Uterus (tissue), 4 donors: ENCODE measurements around the gene TUT4. TPM values are rescaled to one million over a fixed set of nuclear protein-coding genes. Genes with fewer than 3 reads are reported as not detected.

Experiments
- DNase-seq, 2 donors: peaks; one replicate each; pipeline ENCODE4 v3.0.0-alpha.2; 2019 to 2020
- H3K27ac ChIP-seq, 2 donors: fragments of 200-600 bp; sonication (generic); 1 replicate in 1 of 2; 2 replicates in 1 of 2; pipeline ENCODE4 v1.5.1; 2016 to 2018
- H3K27me3 ChIP-seq, 2 donors: fragments of 200-600 bp; sonication (generic); one replicate each; pipeline ENCODE4 v1.5.1; 2018 to 2019; ENCODE audit warnings: control low read depth in 1 of 2
- H3K36me3 ChIP-seq, 2 donors: fragments of 200-600 bp; sonication (generic); one replicate each; pipeline ENCODE4 v1.5.1; 2019; ENCODE audit warnings: control low read depth in 1 of 2
- H3K4me1 ChIP-seq, 2 donors: fragments of 200-600 bp; sonication (generic); one replicate each; pipeline ENCODE4 v1.5.1; 2018 to 2019; ENCODE audit warnings: control low read depth in 1 of 2
- H3K4me3 ChIP-seq, 2 donors: fragments of 200-600 bp; sonication (generic); 1 replicate in 1 of 2; 2 replicates in 1 of 2; pipeline ENCODE4 v1.5.1; 2018 to 2019; ENCODE audit warnings: mild to moderate bottlenecking in 1 of 2
- H3K9me3 ChIP-seq, 2 donors: fragments of 200-600 bp; sonication (generic); one replicate each; pipeline ENCODE4 v1.5.1; 2019; ENCODE audit warnings: control low read depth in 1 of 2
- POLR2A ChIP-seq, 2 donors: fragments of 450-650 bp; IDR thresholded peaks; one replicate each; pipeline ENCODE4 v1.6.1; 2016; ENCODE audit warnings: antibody characterized with exemption in 2 of 2, mild to moderate bottlenecking in 1 of 2, moderate library complexity in 1 of 2
- intact Hi-C: fragments of 100-400 bp; cut with DNase I; formaldehyde crosslinking; loops from one replicate; pipeline ENCODE4 v1.15.1; 2023; ENCODE audit warnings: low total_unique reads
- total RNA-seq, 4 donors: library from RNA; depleted of rRNA in 3 of 4; stranded (reverse); fragments of >200 nt in 3 of 4; gene quantifications; one replicate each; pipeline versions ENCODE4 v1.1.0 to v1.2.4, GENCODE V29; 2014 to 2023
- TF ChIP-seq, protein P1 (sequence below), 4 experiments: fragments of 200-600 bp in 2 of 4; fragments of 450-650 bp in 2 of 4; sonication (generic) in 2 of 4; IDR thresholded peaks; one replicate each; pipeline ENCODE4 v1.5.1; 2016 to 2019; ENCODE audit warnings: antibody characterized with exemption in 4 of 4, mild to moderate bottlenecking in 2 of 4, moderate library complexity in 1 of 4
- donor health status: DM: yes; HTN: yes; CAD: no.

The TUT4 gene
- total RNA-seq, 4 donors from 2014 or later: 105 to 138 (median 127) TPM

DNA sequence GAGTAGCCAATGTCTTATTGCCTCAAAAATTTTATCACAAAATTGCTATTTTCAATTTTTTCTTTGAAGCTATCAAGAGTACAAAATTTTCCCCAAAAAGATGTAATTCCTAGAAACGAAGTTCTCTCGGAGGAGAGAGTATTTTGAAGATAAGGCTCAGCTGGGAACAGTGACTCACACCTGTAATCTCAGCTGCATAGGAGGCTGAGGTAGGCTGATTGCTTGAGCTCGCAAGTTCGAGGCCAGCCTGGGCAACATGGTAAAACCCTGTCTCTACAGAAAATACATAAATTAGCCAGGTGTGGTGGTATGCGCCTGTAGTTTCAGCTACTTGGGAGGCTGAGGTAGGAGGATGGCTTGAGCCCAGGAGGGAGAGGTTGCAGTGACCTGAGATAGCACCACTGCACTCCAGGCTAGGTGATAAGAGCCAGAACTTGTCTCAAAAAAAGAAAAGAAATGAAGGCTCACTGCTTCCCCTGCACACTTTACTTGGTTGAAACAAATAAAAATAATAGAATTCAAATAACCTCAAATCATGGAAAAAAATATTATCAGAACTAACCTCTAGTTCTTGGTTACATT is 22.2 kb downstream of the TUT4 start:
- H3K36me3 ChIP-seq: no peaks in the 10 kb centered on the region
- H3K4me1 ChIP-seq: no peaks in the 10 kb centered on the region
- no peak overlapping the region for H3K27ac ChIP-seq
- H3K9me3 ChIP-seq: no peaks in the 10 kb centered on the region
- intact Hi-C loops: no loop called here
- no peak overlapping the region for H3K4me3 ChIP-seq
- TF ChIP-seq POLR2A (IDR thresholded peaks at IDR 0.05): no peak
- TF ChIP-seq, protein P1, sequence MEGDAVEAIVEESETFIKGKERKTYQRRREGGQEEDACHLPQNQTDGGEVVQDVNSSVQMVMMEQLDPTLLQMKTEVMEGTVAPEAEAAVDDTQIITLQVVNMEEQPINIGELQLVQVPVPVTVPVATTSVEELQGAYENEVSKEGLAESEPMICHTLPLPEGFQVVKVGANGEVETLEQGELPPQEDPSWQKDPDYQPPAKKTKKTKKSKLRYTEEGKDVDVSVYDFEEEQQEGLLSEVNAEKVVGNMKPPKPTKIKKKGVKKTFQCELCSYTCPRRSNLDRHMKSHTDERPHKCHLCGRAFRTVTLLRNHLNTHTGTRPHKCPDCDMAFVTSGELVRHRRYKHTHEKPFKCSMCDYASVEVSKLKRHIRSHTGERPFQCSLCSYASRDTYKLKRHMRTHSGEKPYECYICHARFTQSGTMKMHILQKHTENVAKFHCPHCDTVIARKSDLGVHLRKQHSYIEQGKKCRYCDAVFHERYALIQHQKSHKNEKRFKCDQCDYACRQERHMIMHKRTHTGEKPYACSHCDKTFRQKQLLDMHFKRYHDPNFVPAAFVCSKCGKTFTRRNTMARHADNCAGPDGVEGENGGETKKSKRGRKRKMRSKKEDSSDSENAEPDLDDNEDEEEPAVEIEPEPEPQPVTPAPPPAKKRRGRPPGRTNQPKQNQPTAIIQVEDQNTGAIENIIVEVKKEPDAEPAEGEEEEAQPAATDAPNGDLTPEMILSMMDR (IDR thresholded peaks at IDR 0.05): no peak
- H3K27me3 ChIP-seq: no peaks in the 10 kb centered on the region
- no peak for DNase-seq

DNA sequence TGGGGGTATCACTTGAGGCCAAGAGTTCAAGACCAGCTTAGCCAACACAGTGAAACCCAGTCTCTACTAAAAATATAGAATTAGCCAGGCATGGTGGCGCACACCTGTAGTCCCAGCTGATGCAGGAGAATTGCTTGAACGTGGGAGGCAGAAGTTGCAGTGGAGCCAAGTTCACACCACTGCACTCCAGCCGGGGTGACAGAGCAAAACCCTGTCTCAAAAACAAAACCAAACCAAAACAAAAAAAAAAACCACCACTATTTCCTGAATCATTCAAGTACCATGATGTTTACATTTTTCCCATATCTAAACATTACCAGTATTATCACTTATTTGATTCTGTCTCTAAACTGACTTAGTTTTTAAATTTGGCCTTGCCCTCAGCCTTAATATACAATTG is 29.5 kb downstream of the TUT4 start:
- H3K27ac ChIP-seq: no peak overlapping the region
- no peaks in the 10 kb centered on the region for H3K27me3 ChIP-seq
- H3K9me3 ChIP-seq: no peaks in the 10 kb centered on the region
- H3K4me1 ChIP-seq: no peaks in the 10 kb centered on the region
- H3K36me3 ChIP-seq: no peaks in the 10 kb centered on the region
- intact Hi-C loops: no loop called here
- no peak overlapping the region for H3K4me3 ChIP-seq
- TF ChIP-seq POLR2A (IDR thresholded peaks at IDR 0.05): no peak
- TF ChIP-seq, protein P1 (IDR thresholded peaks at IDR 0.05): no peak
- no peak for DNase-seq

DNA sequence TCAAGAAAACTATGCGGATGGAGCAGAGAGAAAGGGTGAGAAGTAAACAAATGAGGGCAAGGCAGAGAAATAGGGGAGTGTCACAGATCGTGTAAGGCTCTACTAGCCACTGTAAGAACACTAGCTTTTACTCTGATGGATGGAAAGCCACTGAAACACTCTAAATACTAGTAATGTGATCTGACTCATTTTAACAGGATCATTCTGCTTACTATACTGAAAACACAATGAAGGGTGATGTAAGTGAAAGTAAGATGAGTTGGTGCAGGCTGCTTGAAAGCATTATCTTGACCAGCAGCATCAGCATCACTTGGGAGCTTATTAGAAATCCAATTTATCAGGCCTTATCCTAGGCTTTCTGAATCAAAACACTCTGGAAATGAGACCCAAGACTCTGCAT is 32.7 kb downstream of the TUT4 start:
- no peak for DNase-seq
- Histone ChIP-seq H3K9me3 (no peaks in the 10 kb centered on the region), H3K27ac (no peak overlapping the region), H3K36me3 (no peaks in the 10 kb centered on the region), H3K27me3 (no peaks in the 10 kb centered on the region), H3K4me1 (no peaks in the 10 kb centered on the region), H3K4me3 (no peak overlapping the region)
- intact Hi-C loops: no loop called here
- TF ChIP-seq, protein P1 (IDR thresholded peaks at IDR 0.05): no peak
- TF ChIP-seq POLR2A (IDR thresholded peaks at IDR 0.05): no peak

DNA sequence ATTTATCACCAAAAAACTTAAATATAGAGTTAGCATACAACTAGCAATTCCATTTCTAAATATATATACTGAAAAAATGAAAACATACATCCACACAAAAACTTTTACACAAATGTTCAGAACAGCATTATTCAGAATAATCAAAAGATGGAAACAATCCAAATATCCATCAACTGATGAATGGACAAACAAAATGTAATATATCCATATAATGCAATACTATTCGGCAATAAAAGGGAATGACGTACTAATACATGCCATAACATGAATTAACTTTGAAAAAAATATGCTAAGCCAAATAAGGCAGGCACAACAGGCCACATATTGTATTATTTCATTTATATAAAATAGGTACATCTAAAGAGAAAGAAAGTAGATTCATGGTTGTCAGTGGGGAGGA is 33.9 kb downstream of the TUT4 start:
- Histone ChIP-seq H3K27ac (no peak overlapping the region), H3K4me1 (no peaks in the 10 kb centered on the region), H3K36me3 (no peaks in the 10 kb centered on the region), H3K4me3 (no peak overlapping the region), H3K9me3 (no peaks in the 10 kb centered on the region), H3K27me3 (no peaks in the 10 kb centered on the region)
- no peak for TF ChIP-seq POLR2A (IDR thresholded peaks at IDR 0.05)
- TF ChIP-seq, protein P1 (IDR thresholded peaks at IDR 0.05): no peak
- intact Hi-C loops: no loop called here
- DNase-seq: no peak

DNA sequence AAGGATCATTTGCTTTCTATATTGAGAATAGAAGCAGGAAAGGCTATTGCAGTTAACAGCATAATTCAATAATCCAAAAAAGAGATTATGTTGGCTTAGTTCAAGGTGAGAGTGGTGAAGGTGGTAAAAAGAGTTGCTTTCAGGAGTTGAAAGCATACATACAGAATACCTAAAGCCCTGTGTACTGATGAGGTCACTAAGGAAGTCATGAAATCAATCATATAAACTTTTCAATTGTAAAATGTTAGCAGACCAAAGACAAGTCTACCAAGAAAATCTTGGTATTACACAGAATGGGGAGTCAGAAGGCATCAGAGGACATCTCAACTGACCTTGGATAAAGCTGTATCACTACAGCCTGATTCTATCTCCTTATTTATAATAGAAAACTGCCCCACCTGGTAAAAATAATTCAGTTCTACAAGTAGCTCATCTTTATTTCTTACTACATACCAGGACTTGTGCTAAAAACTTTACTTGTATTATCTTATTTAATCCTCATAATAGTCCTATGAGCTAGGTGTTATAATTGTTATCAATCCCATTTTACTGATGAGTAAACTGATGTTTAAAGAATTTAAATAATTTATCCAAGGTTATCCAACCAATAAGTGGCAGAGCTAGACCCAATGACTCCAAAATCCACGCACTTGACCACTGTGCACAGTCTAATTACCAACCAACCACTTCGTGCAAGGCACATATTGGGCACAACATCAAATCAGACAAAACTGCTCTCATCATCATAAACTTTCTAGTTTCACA is 40.9 kb downstream of the TUT4 start:
- Histone ChIP-seq H3K27ac (no peak overlapping the region), H3K36me3 (no peaks in the 10 kb centered on the region), H3K4me3 (no peak overlapping the region), H3K27me3 (no peaks in the 10 kb centered on the region), H3K9me3 (no peaks in the 10 kb centered on the region), H3K4me1 (no peaks in the 10 kb centered on the region)
- TF ChIP-seq POLR2A (IDR thresholded peaks at IDR 0.05): no peak
- TF ChIP-seq, protein P1 (IDR thresholded peaks at IDR 0.05): no peak
- DNase-seq: no peak
- intact Hi-C loops: no loop called here
